NT2/D1 (cell line): Measurements from ENCODE around the gene LIN7A.

ENCODE experiments used
- DNase-seq: peaks from one replicate; pipeline ENCODE4 v3.0.0-alpha.2; 2011; ENCODE audit warnings: low read depth, low spot score
- H3K27me3 ChIP-seq: 2 replicates; pipeline ENCODE4 v1.6.0; 2011; ENCODE audit warnings: mild to moderate bottlenecking; ENCODE audit not compliant: insufficient read length, insufficient read depth
- H3K36me3 ChIP-seq: 2 replicates; pipeline ENCODE4 v1.6.1; 2011; ENCODE audit warnings: mild to moderate bottlenecking, low read length, mixed read lengths; ENCODE audit not compliant: insufficient read depth, insufficient read length
- H3K4me1 ChIP-seq: 2 replicates; pipeline ENCODE4 v1.5.1; 2011; ENCODE audit not compliant: insufficient read depth, insufficient read length
- H3K4me3 ChIP-seq: 2 replicates; pipeline ENCODE4 v1.5.1; 2011; ENCODE audit warnings: low read depth; ENCODE audit not compliant: insufficient read length
- H3K9ac ChIP-seq: 2 replicates; pipeline ENCODE4 v1.6.0; 2011; ENCODE audit warnings: low read depth; ENCODE audit not compliant: insufficient read length
- H3K9me3 ChIP-seq: 2 replicates; pipeline ENCODE4 v1.5.1; 2011; ENCODE audit warnings: mild to moderate bottlenecking, low read length; ENCODE audit not compliant: insufficient read depth
- SUZ12 ChIP-seq: IDR thresholded peaks from 2 replicates; pipeline ENCODE4 v1.6.1; 2011; ENCODE audit not compliant: insufficient read length, insufficient read depth; ENCODE audit errors: extremely low read depth
- YY1 ChIP-seq: IDR thresholded peaks from 2 replicates; pipeline ENCODE4 v1.6.1; 2011; ENCODE audit not compliant: insufficient read length, insufficient read depth
- ZNF274 ChIP-seq: IDR thresholded peaks from 2 replicates; pipeline ENCODE4 v1.6.1; 2011; ENCODE audit warnings: mild to moderate bottlenecking, low read depth, low read length

The LIN7A gene

GRCh38 chr12:80966001-80966400 is 28.3 kb upstream of the LIN7A start:
- peak; percentile 9 for DNase-seq
- no peaks in the 10 kb centered on the region for H3K9me3 ChIP-seq

GRCh38 chr12:80958162-80958561 is 20.4 kb upstream of the LIN7A start:
- Histone ChIP-seq H3K9me3 (no peaks in the 10 kb centered on the region; the same call in 1 of the 2 replicates), H3K27me3 (no peaks in the 10 kb centered on the region), H3K36me3 (no peaks in the 10 kb centered on the region), H3K4me3 (no peak overlapping the region), H3K4me1 (no peaks in the 10 kb centered on the region), H3K9ac (no peak overlapping the region)
- no peak for TF ChIP-seq SUZ12
- TF ChIP-seq YY1: no peak
- TF ChIP-seq ZNF274: no peak
- no peak for DNase-seq

More at GRCh38 chr12:80966001-80966400, 28.3 kb upstream of the LIN7A start:
- Histone ChIP-seq H3K27me3 (no peaks in the 10 kb centered on the region), H3K4me1 (no peaks in the 10 kb centered on the region), H3K4me3 (no peak overlapping the region), H3K9ac (no peak overlapping the region), H3K36me3 (no peaks in the 10 kb centered on the region)
- TF ChIP-seq YY1: no peak
- no peak for TF ChIP-seq ZNF274
- TF ChIP-seq SUZ12: no peak

- H3K27me3 ChIP-seq: no peaks in the 10 kb centered on the region
- no peak for DNase-seq
- H3K4me3 ChIP-seq: no peak overlapping the region
- no peaks in the 10 kb centered on the region; the same call in 1 of the 2 replicates for H3K9me3 ChIP-seq
- H3K9ac ChIP-seq: no peak overlapping the region
- H3K4me1 ChIP-seq: no peaks in the 10 kb centered on the region
- no peaks in the 10 kb centered on the region for H3K36me3 ChIP-seq
- no peak for TF ChIP-seq YY1
- no peak for TF ChIP-seq ZNF274
Measured at GRCh38 chr12:80954857-80955520, 17.3 kb upstream of the LIN7A start.

DNA sequence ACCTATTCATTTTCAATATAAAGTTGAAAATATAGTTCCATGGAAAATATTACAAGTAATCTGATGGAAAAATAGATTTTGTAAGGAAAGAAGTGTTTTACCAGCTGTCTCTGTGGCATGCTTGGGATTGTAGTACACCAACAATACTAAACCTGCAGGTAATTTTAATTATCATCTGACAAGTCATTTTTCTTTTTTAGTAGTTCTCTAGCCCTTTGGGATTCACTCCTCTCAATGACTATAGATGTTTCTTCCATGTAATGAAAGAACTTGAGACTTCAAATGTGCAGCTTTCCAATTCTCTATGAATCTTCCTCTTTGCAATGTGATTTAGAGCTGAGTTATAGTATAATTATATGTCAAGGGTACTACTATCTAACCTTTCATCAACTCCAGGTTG is 14.7 kb upstream of the LIN7A start:
- no peak for TF ChIP-seq ZNF274
- TF ChIP-seq SUZ12: no peak
- TF ChIP-seq YY1: no peak
- no peak overlapping the region for H3K4me3 ChIP-seq
- no peak for DNase-seq
- H3K4me1 ChIP-seq: no peaks in the 10 kb centered on the region
- no peaks in the 10 kb centered on the region for H3K9me3 ChIP-seq
- H3K36me3 ChIP-seq: no peaks in the 10 kb centered on the region
- H3K27me3 ChIP-seq: no peaks in the 10 kb centered on the region
- no peak overlapping the region for H3K9ac ChIP-seq

- TF ChIP-seq SUZ12 (no peak), YY1 (no peak), ZNF274 (no peak)
- no peak overlapping the region for H3K4me3 ChIP-seq
- H3K36me3 ChIP-seq: no peaks in the 10 kb centered on the region
- DNase-seq: no peak
- no peaks in the 10 kb centered on the region for H3K27me3 ChIP-seq
- H3K4me1 ChIP-seq: no peaks in the 10 kb centered on the region
- no peaks in the 10 kb centered on the region for H3K9me3 ChIP-seq
- no peak overlapping the region for H3K9ac ChIP-seq
Measured at GRCh38 chr12:80946591-80946990, 8.9 kb upstream of the LIN7A start.

DNA sequence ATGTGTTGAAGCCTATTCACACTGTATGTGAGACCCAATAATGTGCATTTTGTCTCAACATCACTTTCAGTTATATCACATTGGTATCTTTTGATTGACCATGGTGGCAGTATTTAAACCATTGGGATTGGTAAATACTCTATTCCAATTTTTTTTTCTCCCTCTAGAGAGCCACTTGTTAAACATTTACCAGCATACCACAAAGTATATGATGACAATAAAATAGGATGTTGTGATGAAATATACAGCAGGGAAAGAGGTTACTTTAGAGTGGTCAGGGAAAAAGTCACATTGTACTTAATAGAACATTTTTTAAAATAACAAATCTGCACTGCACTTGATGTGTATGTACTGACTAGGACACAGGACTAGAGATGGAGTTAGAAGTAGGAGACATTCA is 5.6 kb upstream of the LIN7A start:
- H3K27me3 ChIP-seq: peaks cover 6% of the 10 kb centered on the region
- H3K9ac ChIP-seq: no peak overlapping the region
- DNase-seq: no peak
- no peaks in the 10 kb centered on the region for H3K36me3 ChIP-seq
- no peaks in the 10 kb centered on the region for H3K4me1 ChIP-seq
- no peaks in the 10 kb centered on the region for H3K9me3 ChIP-seq
- no peak for TF ChIP-seq YY1
- no peak overlapping the region for H3K4me3 ChIP-seq

DNA sequence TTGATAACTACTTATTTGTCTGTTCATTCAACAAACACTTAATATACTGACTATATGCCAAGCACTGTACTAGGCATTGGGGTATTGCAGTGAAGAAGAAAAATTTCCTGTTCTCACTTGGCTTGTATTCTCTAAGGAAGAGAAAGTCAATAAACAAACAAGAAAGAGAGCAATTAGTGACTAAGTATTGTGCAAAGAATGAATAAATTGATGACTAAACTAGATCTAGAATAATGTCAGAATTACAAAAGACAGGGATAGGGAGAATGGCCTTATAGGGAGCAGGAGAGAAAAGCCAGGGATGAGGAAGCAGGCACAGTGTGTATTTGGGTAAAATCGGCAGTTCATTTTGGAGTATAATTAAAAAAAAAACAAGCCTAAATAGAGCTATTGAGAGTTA is 4.2 kb upstream of the LIN7A start:
- no peaks in the 10 kb centered on the region for H3K36me3 ChIP-seq
- DNase-seq: no peak
- no peak for TF ChIP-seq SUZ12
- no peak for TF ChIP-seq YY1
- no peak for TF ChIP-seq ZNF274
- H3K4me1 ChIP-seq: no peaks in the 10 kb centered on the region
- H3K4me3 ChIP-seq: no peak overlapping the region
- no peaks in the 10 kb centered on the region for H3K9me3 ChIP-seq
- H3K27me3 ChIP-seq: peaks cover 18% of the 10 kb centered on the region
- no peak overlapping the region for H3K9ac ChIP-seq
